NCI-H748 treated with DMSO at 0.1 percent for 48 hours (cell line): ENCODE measurements around the gene FUT3.

Experiments used
- DNase-seq: peaks from one replicate; lab custom pipeline; 2025; lab: John Stamatoyannopoulos, UW

FUT3 gene

GRCh38 chr19:5800361-5801270, 50.6 kb downstream of the FUT3 start:
- DNase-seq: no peak

- DNase-seq: no peak
Observed at GRCh38 chr19:5799247-5800241, 51.7 kb downstream of the FUT3 start.

- no peak for DNase-seq
Observed at GRCh38 chr19:5798244-5798643, 53.0 kb downstream of the FUT3 start.

- no peak for DNase-seq
Observed at GRCh38 chr19:5795382-5795919, 55.8 kb downstream of the FUT3 start.

GRCh38 chr19:5793188-5793587, 58.1 kb downstream of the FUT3 start:
- no peak for DNase-seq
